ENCODE measurements around the gene H2BK1.

The H2BK1 gene

GRCh38 chr7:151232091-151232916, 22.0 kb upstream of the H2BK1 start, which contains the start of gene CHPF2:
CHPF2 (plus strand) TSS chr7:151232483; CDS start chr7:151234012, 1,529 bp downstream.
- DNase-seq (ENCODE audit: low spot score) = peak; percentile 96

GRCh38 chr7:151231080-151231479, 20.8 kb upstream of the H2BK1 start:
- DNase-seq (ENCODE audit: low spot score) = no peak

- no peak for DNase-seq (ENCODE audit: low spot score)
Measured at GRCh38 chr7:151229249-151229648, 19.0 kb upstream of the H2BK1 start.

- no peak for DNase-seq (ENCODE audit: low spot score)
Measured at GRCh38 chr7:151228024-151228866, 18.0 kb upstream of the H2BK1 start.

GRCh38 chr7:151226875-151227782, 16.8 kb upstream of the H2BK1 start, which contains the start of gene ABCF2:
ABCF2 (minus strand) TSS chr7:151227205; CDS start chr7:151226458, 747 bp downstream.
- peak; percentile 98 for DNase-seq (ENCODE audit: low spot score)

- DNase-seq (ENCODE audit: low spot score) = no peak
Measured at GRCh38 chr7:151226560-151226874, 16.2 kb upstream of the H2BK1 start.

- no peak for DNase-seq (ENCODE audit: low spot score)
Measured at GRCh38 chr7:151225948-151226510, 15.7 kb upstream of the H2BK1 start.

- no peak for DNase-seq (ENCODE audit: low spot score)
Measured at GRCh38 chr7:151223728-151224127, 13.4 kb upstream of the H2BK1 start.

GRCh38 chr7:151218170-151218569, 7.9 kb upstream of the H2BK1 start:
- no peak for DNase-seq (ENCODE audit: low spot score)

- no peak for DNase-seq (ENCODE audit: low spot score)
Measured at GRCh38 chr7:151215396-151215795, 5.1 kb upstream of the H2BK1 start.

GRCh38 chr7:151213826-151214225, 3.5 kb upstream of the H2BK1 start:
- DNase-seq (ENCODE audit: low spot score) = no peak

- no peak for DNase-seq (ENCODE audit: low spot score)
Measured at GRCh38 chr7:151212626-151213025, 2.3 kb upstream of the H2BK1 start.

- no peak for DNase-seq (ENCODE audit: low spot score)
Measured at GRCh38 chr7:151211155-151211772, 976 bp upstream of the H2BK1 start.

GRCh38 chr7:151209588-151209987, 700 bp downstream of the H2BK1 start:
- DNase-seq (ENCODE audit: low spot score) = no peak

- DNase-seq (ENCODE audit: low spot score) = no peak
Measured at GRCh38 chr7:151208253-151208862, 1.9 kb downstream of the H2BK1 start.

- DNase-seq (ENCODE audit: low spot score) = no peak
Measured at GRCh38 chr7:151207804-151208203, 2.5 kb downstream of the H2BK1 start.

- DNase-seq (ENCODE audit: low spot score) = no peak
Measured at GRCh38 chr7:151207315-151207714, 3.0 kb downstream of the H2BK1 start.

- DNase-seq (ENCODE audit: low spot score) = no peak
Measured at GRCh38 chr7:151206914-151207313, 3.4 kb downstream of the H2BK1 start.

- no peak for DNase-seq (ENCODE audit: low spot score)
Measured at GRCh38 chr7:151205730-151206129, 4.6 kb downstream of the H2BK1 start.

GRCh38 chr7:151204383-151205032, 5.8 kb downstream of the H2BK1 start:
- no peak for DNase-seq (ENCODE audit: low spot score)

All from HuH-7.5 (cell line).